T-helper 17 cell (primary cell): ENCODE measurements around the gene WDFY3. TPM values are rescaled to one million over a fixed set of nuclear protein-coding genes. Genes with fewer than 3 reads are reported as not detected.
"Not testable (repeated sequence)": the region's sequence is repeated elsewhere in the genome, so short reads cannot be mapped to it uniquely, and the experiment has no call there.

ENCODE experiments used
- ATAC-seq: fragments of 150-1000 bp; cut with Tn5 transposase; 2 replicates; pipeline ENCODE4 v1.10.0; 2021; ENCODE audit warnings: mild to moderate bottlenecking, moderate library complexity
- DNase-seq, 3 donors: peaks; one replicate each; pipeline versions ENCODE4 v3.0.0 to v3.0.0-alpha.2; 2020 to 2021
- H3K9me3 ChIP-seq: one replicate; pipeline ENCODE4 v1.7.0; 2013; ENCODE audit warnings: low read length, mild to moderate bottlenecking; ENCODE audit not compliant: control insufficient read depth, poor library complexity, severe bottlenecking
- H3K27ac Mint-ChIP-seq: one replicate; pipeline ENCODE4 v1.8.0; 2022; ENCODE audit warnings: mild to moderate bottlenecking, moderate library complexity, mixed read lengths
- H3K27me3 Mint-ChIP-seq: one replicate; pipeline ENCODE4 v1.8.0; 2022; ENCODE audit warnings: mixed read lengths
- H3K36me3 Mint-ChIP-seq: one replicate; pipeline ENCODE4 v1.8.0; 2022; ENCODE audit warnings: low read depth, mixed read lengths
- H3K4me1 Mint-ChIP-seq: one replicate; pipeline ENCODE4 v1.8.0; 2022; ENCODE audit warnings: mild to moderate bottlenecking, mixed read lengths
- H3K4me3 Mint-ChIP-seq: one replicate; pipeline ENCODE4 v1.8.0; 2022; ENCODE audit warnings: mild to moderate bottlenecking, moderate library complexity, mixed read lengths
- total RNA-seq, 4 donors: library from RNA in 2 of 4; stranded (reverse) in 2 of 4; gene quantifications; one replicate each; pipeline ENCODE4 v1.2.3 and lab custom pipeline; 2022 to 2026

WDFY3 gene
- total RNA-seq, 2 donors from 2014 or later, result 2.4 to 2.6 TPM

GRCh38 chr4:84689197-84689596 lies 277.3 kb downstream of the WDFY3 start:
- DNase-seq (no peak), ATAC-seq (no peak)
- Mint-ChIP-seq H3K4me3 (no peak overlapping the region), H3K27me3 (no peaks in the 10 kb centered on the region), H3K36me3 (no peaks in the 10 kb centered on the region), H3K27ac (no peak overlapping the region), H3K4me1 (no peaks in the 10 kb centered on the region)
- no peaks in the 10 kb centered on the region for H3K9me3 ChIP-seq

- ATAC-seq (no peak), DNase-seq (no peak)
- no peaks in the 10 kb centered on the region for H3K4me1 Mint-ChIP-seq
- no peaks in the 10 kb centered on the region for H3K36me3 Mint-ChIP-seq
- H3K27ac Mint-ChIP-seq, result no peak overlapping the region
- no peak overlapping the region for H3K4me3 Mint-ChIP-seq
- no peaks in the 10 kb centered on the region for H3K9me3 ChIP-seq
- H3K27me3 Mint-ChIP-seq, result no peaks in the 10 kb centered on the region
Observed at GRCh38 chr4:84688605-84689004, 277.9 kb downstream of the WDFY3 start.

DNA sequence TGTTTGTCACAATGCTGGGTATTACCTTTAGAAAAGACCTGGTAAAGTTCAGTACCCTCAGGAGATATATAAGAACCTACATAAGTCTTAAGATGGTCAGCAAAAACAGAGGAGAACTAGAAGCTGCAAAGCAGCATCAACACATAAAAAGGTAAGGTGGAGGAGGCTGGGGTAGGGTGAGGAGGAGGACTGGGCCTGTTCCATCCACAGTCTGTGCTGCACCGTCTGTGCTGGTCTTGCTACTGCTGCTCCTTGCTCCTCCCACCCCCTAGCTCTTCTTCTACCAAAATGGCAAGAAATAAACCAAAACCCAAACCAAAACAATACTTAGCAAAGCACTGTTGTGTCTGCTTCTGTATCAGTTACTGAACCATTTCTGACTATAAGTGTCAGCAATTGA lies 281.4 kb downstream of the WDFY3 start:
- Mint-ChIP-seq H3K4me1 (peaks cover 5% of the 10 kb centered on the region), H3K27me3 (peaks cover 5% of the 10 kb centered on the region), H3K27ac (no peak overlapping the region), H3K36me3 (no peaks in the 10 kb centered on the region), H3K4me3 (no peak overlapping the region)
- ATAC-seq (no peak), DNase-seq (no peak)
- H3K9me3 ChIP-seq, result no peaks in the 10 kb centered on the region

GRCh38 chr4:84684361-84684760 lies 282.1 kb downstream of the WDFY3 start:
- ATAC-seq (no peak), DNase-seq (no peak)
- peak overlapping the region; percentile 10 for H3K27ac Mint-ChIP-seq
- peaks cover 5% of the 10 kb centered on the region for H3K27me3 Mint-ChIP-seq
- H3K9me3 ChIP-seq, result no peaks in the 10 kb centered on the region
- no peaks in the 10 kb centered on the region for H3K36me3 Mint-ChIP-seq
- peaks cover 5% of the 10 kb centered on the region for H3K4me1 Mint-ChIP-seq
- H3K4me3 Mint-ChIP-seq, result no peak overlapping the region

GRCh38 chr4:84683064-84683850 lies 283.2 kb downstream of the WDFY3 start:
- H3K4me1 Mint-ChIP-seq, result peaks cover 5% of the 10 kb centered on the region
- H3K9me3 ChIP-seq, result no peaks in the 10 kb centered on the region
- no peak overlapping the region for H3K27ac Mint-ChIP-seq
- DNase-seq, result no peak
- ATAC-seq, result no peak
- peaks cover 5% of the 10 kb centered on the region for H3K27me3 Mint-ChIP-seq
- H3K4me3 Mint-ChIP-seq, result no peak overlapping the region
- no peaks in the 10 kb centered on the region for H3K36me3 Mint-ChIP-seq

DNA sequence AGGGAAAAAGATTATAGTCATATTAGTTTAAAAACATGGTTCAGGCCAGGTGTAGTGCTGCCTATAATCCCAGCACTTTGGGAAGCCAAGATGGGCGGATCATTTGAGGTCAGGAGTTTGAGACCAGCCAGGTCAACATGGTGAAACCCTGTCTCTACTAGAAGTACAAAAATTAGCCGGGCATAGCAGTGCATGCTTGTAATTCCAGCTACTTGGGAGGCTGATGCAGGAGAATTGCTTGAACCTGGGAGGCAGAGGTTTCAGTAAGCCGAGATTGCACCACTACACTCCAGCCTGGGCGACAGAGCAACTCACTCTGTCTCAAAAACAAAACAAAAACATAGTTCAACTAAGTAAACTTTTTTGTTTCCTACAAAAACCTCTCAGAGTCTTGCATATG lies 283.8 kb downstream of the WDFY3 start:
- H3K36me3 Mint-ChIP-seq, H3K4me1 Mint-ChIP-seq, H3K27me3 Mint-ChIP-seq, H3K4me3 Mint-ChIP-seq, DNase-seq, H3K27ac Mint-ChIP-seq, H3K9me3 ChIP-seq, ATAC-seq: not testable (repeated sequence)

DNA sequence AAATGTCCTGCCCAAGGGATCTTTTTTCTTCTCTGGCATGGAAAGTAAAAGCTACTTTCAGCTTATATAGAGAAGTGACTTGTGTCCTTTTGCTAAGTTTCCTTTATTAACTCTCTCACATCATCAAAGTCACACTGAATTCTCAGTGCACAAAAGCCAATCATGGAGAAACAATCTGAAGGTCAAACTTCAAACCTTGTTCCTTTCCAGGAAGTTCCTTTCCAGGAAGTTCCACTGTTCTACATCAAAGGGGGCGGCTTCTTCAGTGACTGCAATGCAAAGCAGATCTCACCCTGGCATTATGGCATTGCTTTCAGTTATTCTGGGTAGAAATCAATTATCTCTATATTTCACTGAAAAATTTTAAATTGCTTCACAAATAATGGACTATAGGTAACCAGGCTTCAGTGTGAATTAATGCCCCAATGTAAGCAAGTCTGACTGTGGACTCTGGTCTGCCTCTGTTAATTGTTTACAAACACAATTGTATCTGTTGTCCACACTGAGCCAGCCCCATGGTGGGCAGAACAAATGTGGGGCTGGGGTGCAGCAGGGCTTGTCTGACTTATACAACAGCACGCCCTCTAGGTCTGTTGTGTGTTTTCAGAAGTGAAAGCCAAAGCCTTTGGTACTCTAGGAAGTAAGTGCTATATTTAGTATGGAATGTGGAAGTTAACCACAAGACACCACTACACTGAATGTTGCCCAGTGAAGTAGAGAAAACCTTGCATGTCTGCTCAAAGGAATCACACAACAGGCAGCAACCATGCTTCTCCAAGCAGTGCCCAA lies 284.8 kb downstream of the WDFY3 start:
- no peak overlapping the region for H3K4me3 Mint-ChIP-seq
- H3K4me1 Mint-ChIP-seq, result peaks cover 5% of the 10 kb centered on the region
- peak overlapping the region; percentile 22 for H3K27ac Mint-ChIP-seq
- peaks cover 5% of the 10 kb centered on the region for H3K27me3 Mint-ChIP-seq
- no peaks in the 10 kb centered on the region for H3K36me3 Mint-ChIP-seq
- no peaks in the 10 kb centered on the region for H3K9me3 ChIP-seq
- DNase-seq (no peak), ATAC-seq (no peak)

DNA sequence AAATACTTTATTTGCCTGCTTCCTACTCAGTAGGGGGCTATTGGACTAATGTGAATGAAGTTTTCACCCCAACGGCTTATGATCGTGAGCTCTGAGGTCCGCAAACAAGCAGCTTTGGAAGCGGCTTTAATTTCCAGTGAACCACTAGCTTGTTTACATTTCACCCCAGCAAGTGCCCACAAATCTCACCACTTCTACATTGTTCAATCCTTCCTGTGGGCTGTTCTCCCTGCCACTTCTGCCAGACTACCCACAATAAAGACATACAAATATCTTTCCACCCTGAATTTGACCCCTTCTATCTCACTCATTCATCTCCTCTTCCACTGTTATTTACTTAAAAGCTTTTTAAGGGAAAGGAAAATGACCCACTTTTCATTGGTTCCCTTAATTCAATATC lies 285.5 kb downstream of the WDFY3 start:
- Mint-ChIP-seq H3K27ac (no peak overlapping the region), H3K4me1 (peaks cover 5% of the 10 kb centered on the region), H3K27me3 (peaks cover 6% of the 10 kb centered on the region), H3K4me3 (no peak overlapping the region), H3K36me3 (no peaks in the 10 kb centered on the region)
- H3K9me3 ChIP-seq, result no peaks in the 10 kb centered on the region
- DNase-seq, result no peak
- ATAC-seq, result no peak

- Mint-ChIP-seq H3K36me3 (no peaks in the 10 kb centered on the region), H3K4me3 (no peak overlapping the region), H3K27ac (no peak overlapping the region), H3K27me3 (peaks cover 10% of the 10 kb centered on the region), H3K4me1 (peaks cover 5% of the 10 kb centered on the region)
- ATAC-seq, result no peak
- no peak for DNase-seq
- no peaks in the 10 kb centered on the region for H3K9me3 ChIP-seq
Observed at GRCh38 chr4:84678976-84679744, 287.3 kb downstream of the WDFY3 start.

DNA sequence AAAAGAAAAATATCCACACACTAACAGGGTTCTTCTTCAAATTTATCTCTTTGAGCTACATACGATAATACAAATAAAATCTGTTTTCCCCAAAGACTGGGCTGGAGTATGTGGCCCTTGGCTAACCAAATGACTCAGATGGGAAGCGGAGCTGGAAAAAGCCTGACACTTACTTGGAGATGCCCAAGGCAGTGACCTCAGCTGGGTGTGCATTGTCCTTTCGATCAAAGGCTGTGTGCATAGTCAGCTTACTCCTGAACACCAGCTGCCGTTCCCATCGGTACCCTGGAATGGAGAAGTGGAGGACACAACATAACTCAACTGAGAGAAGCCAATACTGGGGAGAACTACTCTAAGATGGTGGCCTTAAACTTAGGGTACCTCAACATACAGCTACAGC lies 288.5 kb downstream of the WDFY3 start:
- H3K36me3 Mint-ChIP-seq, result no peaks in the 10 kb centered on the region
- no peak overlapping the region for H3K4me3 Mint-ChIP-seq
- no peak overlapping the region for H3K27ac Mint-ChIP-seq
- H3K27me3 Mint-ChIP-seq, result peaks cover 10% of the 10 kb centered on the region
- ATAC-seq (no peak), DNase-seq (no peak)
- H3K9me3 ChIP-seq, result no peaks in the 10 kb centered on the region
- peaks cover 5% of the 10 kb centered on the region for H3K4me1 Mint-ChIP-seq

DNA sequence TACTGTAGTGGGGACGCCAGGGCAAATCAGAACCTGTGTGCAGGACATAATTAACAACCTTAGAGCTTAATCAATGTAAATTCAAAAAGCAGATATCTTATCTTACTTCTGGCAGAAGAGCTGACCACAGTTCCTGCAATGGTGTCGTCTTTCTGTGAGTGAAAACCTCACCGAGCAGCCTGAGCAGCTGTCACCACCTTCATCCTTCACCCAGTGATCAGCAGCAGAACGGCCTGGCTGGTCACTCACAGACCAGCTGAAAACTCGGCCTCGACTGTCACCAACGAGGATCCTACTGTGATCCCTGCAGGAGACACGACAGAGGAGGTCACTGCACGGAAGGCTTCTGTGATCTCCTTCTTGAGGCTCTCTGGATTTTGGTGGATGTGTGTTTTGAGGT lies 289.4 kb downstream of the WDFY3 start:
- peaks cover 10% of the 10 kb centered on the region for H3K27me3 Mint-ChIP-seq
- H3K4me1 Mint-ChIP-seq, result peaks cover 5% of the 10 kb centered on the region
- DNase-seq (no peak), ATAC-seq (no peak)
- no peak overlapping the region for H3K27ac Mint-ChIP-seq
- H3K4me3 Mint-ChIP-seq, result no peak overlapping the region
- H3K9me3 ChIP-seq, result no peaks in the 10 kb centered on the region
- H3K36me3 Mint-ChIP-seq, result no peaks in the 10 kb centered on the region

DNA sequence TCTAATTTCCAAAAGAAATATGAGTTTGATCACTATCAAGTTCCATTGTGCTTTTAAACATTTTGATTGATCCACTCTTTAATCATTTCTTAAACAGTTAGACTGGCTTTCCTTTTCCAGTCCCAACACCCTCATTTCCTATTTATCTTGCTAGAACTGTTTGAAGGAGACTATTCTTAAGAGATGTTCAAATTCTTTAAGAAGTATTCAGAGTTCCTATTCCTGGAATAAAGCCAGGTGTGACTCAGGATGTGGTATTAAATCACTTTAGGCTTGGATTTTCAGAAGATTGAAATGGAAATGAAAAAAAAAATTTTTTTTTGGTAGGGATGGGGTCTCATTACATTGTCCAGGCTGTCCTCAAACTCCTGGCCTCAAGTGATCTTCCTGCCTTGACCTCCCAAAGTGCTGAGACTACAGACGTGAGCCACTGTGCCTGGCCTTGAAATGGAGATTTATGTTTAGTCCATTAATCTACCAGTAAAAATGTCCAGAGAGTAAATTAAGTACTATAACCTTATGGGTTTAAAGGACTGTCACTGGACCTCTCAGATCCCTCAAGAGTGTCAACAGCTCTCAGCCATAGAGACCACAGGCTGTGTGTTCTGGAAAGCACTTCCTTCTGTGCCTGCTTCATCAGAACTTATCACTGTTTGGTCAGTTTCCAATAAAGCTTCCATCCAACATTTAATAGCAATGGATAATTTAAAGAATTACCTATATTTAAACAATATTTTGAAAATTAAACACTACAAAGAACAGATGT lies 292.8 kb downstream of the WDFY3 start:
- H3K27me3 Mint-ChIP-seq, result peaks cover 5% of the 10 kb centered on the region
- ATAC-seq (no peak), DNase-seq (no peak)
- no peaks in the 10 kb centered on the region for H3K4me1 Mint-ChIP-seq
- no peak overlapping the region for H3K27ac Mint-ChIP-seq
- H3K9me3 ChIP-seq, result no peaks in the 10 kb centered on the region
- no peaks in the 10 kb centered on the region for H3K36me3 Mint-ChIP-seq
- H3K4me3 Mint-ChIP-seq, result no peak overlapping the region

- DNase-seq (no peak), ATAC-seq (no peak)
- peaks cover 5% of the 10 kb centered on the region for H3K27me3 Mint-ChIP-seq
- no peak overlapping the region for H3K27ac Mint-ChIP-seq
- no peaks in the 10 kb centered on the region for H3K4me1 Mint-ChIP-seq
- H3K4me3 Mint-ChIP-seq, result no peak overlapping the region
- H3K9me3 ChIP-seq, result no peaks in the 10 kb centered on the region
- H3K36me3 Mint-ChIP-seq, result no peaks in the 10 kb centered on the region
Observed at GRCh38 chr4:84672177-84672576, 294.3 kb downstream of the WDFY3 start.
